Ramos (cell line): ENCODE measurements around the gene PPP1R16B.

Experiments used
- in situ Hi-C: fragments of 300-500 bp; cut with MboI; formaldehyde crosslinking; loops from one replicate; pipeline ENCODE4 v1.14.3; 2022; ENCODE audit warnings: low sequenced_read_pairs; ENCODE audit not compliant: unreplicated experiment

Gene PPP1R16B

DNA sequence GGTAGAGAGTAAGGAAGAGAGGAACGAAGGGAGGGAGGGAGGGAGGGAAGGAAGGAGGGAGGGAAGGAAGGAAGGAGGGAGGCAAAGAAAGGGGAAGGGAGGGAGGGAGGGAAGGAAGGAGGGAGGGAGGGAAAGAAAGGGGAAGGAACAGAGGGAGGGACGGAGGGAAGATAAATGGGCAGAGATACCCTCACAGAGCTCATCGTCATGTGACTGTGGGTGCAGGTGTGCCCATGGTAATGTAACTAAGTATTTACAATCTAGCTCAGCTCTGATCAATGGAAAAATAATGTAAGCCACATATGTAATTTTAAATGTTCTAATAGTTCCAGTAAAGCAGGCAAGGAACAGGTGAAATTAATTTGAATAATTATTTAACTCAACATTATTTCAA lies 66.1 kb downstream of the PPP1R16B start:
- in situ Hi-C loops, result no loop called here

DNA sequence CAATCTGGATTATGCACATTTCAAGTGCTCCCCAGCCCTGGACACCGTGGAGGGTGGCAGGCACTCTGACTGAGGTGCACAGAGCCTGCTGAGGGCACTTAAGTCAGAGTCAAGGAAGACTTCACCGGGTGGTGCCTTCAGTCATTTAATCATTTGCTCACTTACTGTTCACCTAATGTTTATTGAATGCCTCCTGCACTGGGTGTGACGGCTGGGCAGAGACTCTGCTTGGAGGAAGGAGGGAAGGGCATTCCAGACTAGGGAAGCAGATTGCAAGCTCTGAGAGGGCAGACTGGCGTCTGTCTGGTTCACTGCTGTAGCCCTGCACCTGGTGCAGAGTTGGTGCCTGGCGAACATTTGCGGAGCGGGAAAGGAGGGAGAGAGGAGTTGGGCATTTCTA lies 66.5 kb downstream of the PPP1R16B start:
- in situ Hi-C loops, result no loop called here

DNA sequence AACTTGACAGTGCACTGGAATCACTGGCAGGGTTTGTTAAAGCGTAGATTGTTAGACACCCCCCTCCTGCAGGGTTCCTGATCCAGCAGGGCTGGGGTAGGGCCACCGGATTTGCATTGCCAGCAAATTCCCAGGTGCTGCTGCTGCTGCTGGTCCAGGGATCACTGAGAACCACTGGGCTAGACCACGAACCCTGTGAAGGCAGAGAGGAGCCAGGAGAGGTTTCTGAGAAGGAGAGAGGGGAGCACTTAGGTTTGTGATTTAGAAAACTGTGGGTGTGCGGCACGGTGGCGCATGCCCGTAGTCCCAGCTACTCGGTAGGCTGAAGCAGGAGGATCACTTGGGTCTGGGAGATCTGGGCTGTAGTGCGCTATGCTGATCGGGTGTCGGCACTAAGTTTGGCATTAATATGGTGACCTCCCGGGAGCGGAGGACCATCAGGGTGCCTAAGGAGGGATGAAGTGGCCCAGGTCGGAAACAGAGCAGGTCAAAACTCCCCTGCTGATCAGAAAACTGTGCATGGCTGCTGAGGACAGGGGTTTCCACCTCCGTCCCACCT lies 67.1 kb downstream of the PPP1R16B start:
- in situ Hi-C loops, result no loop called here

DNA sequence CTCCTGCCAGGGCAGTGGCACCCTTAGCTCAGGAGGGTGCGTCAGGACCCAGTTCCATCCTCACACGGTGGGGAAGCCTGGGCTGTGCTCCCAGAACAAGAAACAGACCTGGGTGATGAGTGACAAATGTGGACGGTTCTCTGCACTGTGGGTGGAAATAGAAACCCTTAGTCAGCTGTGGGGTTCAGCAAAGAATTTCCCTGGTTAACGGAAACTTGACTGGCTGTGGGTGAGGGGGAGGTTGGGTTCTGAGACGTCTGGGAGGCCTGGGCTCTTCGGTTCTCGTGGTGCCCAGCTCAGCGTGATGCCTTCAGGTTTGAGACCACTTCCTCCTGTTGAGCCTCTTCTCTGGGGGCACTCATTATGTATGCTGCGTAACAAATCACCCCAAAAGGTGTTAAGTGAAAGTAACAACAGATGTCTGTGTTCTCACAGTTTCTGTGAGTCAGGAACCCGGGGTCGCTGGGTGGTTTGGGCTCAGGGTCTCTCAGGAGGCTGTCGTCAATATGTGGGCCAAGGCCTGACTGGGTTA lies 67.6 kb downstream of the PPP1R16B start:
- in situ Hi-C loops, result no loop called here

DNA sequence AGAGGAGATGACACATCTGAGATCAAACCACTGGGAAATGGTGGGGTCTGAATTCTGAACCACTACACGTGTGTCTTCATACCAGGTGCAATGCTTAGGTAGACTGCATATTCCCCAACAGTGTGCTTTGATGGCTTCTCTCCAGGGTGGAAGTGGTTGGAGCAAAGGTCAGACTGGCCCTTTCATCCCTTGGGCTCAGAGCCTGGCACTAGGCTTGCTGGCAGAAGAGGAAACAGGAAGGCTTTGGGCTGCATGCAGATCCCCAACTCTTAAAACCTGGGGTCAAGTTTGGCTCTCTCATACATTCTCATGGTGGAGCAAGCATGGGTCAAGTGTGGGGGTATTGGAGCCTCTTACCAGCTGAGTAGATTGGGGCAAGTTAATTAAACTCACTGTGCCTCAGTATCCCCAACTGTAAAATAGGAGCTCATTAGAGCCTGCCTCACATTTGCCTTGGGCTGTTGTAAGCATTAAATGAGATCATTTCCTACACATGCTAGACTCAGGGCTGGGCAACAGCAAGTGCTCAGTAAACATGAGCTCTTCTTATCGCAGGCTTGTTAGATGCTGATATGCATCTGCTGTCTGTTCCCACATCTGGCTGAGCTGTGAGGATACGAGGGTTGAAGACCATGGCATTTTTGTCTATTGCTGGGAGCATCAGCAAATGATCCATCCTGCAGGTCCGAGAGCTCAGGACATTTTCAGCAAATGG lies 69.1 kb downstream of the PPP1R16B start:
- in situ Hi-C loops, result no loop called here

DNA sequence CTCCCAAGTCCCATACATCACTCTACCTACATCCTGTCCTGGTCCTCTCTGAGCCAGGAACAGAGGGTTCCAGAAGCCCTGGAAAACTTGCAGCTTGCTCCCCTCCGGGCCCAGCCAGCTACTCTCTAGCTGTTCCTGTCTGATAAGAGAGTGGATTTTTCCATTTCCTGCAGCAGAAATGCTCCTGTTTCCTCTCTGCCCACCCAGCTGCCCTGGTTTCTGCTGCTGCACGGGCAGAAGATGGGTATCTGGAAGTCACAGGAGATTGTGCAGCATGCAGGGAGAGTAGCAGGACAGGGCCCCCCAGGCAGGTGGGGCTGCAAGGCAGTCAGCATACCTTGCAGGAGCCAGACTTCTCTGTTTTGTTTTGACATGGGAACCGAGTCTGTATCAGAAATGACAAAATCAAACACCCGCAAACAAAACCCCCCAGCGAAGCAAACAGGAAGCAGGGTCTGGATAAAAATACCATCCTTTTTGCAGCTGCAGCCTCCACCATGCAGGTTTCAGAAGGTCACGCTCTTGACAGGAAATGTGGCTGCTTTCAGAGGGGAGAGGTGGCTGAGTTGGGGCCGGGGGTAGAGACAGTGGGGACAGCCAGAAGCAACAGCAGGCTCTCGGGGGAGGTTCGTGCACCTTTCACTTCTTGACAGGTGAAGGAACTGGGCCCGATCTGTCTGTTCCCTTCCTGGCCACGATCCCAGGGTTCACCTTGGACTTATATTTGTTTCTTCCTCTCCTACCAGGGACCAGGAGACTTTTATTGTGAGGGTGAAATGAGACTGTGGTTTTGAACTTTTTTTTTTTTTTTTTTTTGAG lies 69.9 kb downstream of the PPP1R16B start:
- in situ Hi-C loops, result no loop called here

DNA sequence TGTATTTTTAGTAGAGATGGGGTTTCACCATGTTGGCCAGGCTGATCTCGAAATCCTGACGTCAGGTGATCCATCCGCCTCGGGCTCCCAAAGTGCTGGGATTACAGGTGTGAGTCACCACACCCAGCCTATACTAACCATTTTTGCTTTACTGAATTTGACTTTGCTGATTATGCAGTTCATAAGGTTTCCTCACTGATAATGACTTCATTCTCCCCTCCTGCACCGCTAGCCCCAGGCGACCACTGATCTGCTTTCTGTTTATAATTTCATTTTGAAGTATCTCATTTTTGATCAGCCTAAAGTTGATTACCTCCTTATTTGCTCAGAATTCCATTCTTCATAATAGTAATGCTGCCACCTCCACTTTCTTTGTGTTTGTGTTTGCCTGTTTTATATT lies 72.0 kb downstream of the PPP1R16B start:
- in situ Hi-C loops, result no loop called here

DNA sequence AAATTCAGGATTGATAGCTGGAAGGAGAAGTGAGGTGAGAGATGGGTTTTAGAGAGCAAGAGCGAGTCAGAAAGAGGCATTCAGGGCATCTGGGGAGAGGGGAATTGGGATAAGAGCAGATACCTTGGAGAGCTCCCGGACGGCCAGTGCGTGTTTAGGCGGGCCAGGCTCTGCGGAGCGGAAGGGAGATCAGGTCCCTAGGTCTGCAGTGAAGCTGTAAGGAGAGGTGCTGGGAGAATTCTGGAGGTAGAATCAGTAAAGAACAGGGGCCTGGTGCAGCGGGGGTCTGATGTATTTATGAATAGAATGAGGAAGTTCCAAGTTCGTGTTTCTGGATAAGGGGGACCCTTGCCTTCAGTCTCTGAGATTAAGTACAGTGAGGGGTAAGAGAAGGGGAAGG lies 73.4 kb downstream of the PPP1R16B start:
- in situ Hi-C loops, result no loop called here

DNA sequence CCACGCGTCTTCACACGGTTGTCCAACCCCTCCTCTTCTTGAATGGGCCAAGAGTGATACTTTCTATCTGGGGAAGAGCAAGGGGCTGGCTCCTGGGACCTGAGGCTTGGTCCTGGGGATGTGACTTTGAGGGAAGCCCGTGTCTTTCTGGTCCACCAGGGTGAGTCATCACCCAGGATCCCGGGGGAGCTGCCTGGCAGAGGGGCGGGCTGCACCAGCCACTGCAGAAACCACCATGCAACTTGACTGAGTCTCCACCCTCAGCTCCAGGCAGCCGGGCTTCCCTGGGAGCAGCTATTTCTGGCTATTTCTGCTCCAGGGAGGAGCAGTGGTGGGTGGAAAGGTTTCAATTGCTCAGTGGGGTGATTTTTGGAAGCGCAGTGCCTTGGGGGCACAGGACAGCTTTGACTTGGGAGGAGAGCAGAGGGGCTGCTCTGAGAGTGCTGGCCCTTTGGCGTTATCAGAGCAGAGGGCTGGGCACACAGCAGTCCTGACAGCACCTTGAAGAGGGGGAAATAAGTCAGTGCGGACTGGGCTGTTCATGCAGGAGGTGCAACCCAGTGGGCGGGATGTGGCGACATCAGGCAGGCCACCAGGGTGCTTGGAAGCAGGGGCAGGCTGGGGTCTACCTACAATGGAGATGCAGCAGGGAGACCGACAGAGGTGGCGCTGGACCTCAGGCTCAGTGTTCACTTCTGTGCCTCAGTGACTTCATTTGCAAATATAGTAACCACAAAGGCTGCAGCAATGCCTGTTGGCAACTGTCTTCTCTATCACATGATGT lies 75.6 kb downstream of the PPP1R16B start:
- in situ Hi-C loops, result no loop called here

DNA sequence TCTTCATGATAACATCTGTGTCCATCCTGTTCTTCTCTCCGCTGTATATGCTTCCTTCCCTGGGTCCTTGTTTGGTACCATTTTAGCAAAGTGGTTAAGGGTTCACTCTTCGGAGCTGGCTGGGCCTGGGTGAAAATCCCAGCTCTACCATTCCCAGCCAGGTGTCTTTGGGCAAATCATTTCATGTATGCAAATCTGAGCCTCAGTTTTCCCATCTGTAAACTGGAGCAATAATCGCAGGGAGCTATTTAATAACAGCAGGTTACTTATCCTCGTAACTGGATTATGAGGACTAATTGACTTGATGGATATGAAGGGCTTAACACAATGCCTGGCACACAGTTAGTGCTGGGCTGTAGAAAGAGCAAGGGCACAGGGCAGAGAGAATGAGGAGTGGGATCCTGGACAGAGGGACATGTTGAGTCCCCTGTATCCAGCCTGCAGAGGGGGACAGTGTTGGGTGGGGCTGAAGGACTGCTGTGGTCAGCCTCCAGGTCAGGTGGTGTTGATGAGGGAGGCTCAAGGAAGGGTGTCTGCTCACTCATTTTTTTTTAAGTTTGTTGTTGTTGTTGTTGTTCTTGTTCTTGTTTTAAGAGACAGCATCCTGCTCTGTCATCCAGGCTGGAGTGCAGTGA lies 76.4 kb downstream of the PPP1R16B start:
- in situ Hi-C loops, result no loop called here

DNA sequence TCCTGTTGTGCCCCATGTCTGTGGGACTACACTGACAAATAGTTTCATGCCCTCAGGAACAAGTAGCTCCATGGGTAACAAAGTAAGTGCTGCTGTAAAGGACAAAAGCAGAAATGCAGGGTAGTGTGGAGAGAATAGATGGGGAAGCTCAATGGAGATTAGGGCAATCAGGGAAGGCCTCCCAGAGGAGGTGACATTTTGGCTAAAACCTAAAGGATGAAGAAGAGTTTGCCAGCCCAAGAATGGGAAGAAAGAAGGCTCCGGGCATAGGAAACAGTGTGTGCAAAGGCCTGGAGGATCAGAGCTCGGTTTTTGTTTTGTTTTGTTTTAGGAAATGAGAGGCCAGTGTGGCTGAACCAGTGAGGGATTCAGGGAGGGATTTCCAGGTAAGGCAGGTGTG lies 77.1 kb downstream of the PPP1R16B start:
- in situ Hi-C loops, result no loop called here

DNA sequence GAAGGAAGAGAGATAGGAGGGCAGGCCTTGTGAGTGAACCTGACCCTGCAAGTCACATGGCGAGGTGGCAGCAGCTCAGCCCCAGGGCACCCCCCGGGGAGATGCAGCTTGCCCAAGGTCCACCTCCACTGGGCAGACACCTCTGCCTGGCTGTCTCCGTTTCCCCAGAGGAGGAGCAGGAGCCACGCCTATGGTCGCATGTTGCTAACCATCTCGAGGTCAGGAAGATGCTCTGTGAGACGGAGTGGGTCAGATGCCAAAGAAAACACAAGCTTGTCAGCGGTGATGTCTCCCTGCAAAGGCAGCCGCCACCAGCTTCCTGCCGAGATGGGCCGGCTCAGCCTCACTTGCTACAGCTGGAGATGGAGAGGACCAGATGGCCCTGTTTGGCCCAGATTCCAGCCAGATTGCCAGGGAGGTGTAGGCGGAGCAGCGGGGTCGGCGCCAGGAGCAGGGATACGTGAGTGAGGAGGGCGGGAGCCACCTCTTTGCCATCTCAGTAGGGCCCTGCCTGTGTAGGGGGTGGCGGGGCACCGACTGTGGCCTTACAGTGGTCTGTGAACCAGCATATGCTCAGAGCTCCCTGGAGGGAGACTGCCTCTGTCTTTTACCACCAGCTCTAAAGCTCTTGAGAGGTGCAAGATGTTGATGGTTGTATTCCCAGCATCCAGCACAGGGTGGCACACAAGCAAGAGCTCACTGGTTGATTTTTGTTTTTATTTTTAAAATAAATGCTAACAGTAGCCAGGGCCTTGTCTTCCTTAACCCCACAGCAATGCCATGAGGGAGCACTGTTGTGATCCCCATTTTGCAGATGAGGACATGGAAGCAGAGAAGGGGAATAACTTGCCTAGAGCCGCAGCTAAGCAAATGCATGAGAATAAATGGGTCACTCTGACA lies 77.8 kb downstream of the PPP1R16B start:
- in situ Hi-C loops, result no loop called here

DNA sequence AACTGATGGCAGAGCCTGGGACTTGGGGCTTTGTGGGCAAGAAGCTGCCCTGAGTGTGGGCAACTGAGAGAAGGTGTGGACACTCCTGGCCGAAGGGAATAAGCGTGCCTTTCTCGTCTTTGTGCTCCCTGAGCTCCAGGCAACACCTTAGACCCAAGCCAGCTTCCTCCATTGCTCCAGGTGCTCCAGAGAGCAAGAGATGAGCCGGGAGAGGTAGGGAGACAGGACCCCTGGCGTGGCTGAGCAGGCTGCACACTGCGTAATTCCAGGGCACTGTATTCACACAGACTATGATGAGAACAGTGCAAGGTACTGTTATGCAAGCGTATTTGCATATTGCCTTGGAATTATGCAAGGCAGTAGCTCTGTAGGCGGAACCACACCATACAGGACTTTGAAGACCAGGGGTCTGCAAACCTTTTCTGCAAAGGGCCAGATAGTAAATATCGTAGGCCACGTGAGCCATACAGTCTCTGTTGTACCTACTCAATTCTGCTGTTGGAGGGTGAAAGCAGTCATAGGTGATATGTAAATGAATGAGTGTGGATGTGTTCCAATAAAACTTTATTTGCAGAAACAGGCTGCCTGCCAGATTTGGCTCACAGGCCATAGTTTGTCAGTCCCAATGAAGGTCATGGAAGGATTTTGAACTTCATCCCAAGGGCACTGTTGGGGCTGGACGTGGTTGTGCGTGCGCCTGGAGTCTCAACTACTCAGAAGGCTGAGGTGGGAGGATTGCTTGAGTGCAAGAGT lies 78.7 kb downstream of the PPP1R16B start:
- in situ Hi-C loops, result no loop called here

DNA sequence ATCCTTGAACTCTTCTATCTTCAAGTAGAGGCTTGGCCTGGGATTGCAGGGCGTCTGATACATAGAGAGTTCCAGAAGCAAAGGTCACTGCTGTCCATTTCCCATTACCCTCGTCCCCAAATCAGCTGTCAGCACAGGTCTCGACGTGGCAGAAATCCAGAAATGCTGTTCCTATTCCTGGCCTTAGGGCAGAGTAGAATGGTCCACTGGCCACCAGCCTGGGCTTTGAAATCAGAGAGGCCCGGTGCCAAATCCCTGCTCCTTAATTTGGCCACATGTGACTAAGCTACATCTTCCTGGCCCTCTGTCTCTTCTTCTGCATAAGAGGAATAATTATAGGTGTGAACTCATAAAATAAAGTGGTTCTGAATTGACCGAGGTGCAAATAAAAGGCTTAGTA lies 79.9 kb downstream of the PPP1R16B start:
- in situ Hi-C loops, result no loop called here

DNA sequence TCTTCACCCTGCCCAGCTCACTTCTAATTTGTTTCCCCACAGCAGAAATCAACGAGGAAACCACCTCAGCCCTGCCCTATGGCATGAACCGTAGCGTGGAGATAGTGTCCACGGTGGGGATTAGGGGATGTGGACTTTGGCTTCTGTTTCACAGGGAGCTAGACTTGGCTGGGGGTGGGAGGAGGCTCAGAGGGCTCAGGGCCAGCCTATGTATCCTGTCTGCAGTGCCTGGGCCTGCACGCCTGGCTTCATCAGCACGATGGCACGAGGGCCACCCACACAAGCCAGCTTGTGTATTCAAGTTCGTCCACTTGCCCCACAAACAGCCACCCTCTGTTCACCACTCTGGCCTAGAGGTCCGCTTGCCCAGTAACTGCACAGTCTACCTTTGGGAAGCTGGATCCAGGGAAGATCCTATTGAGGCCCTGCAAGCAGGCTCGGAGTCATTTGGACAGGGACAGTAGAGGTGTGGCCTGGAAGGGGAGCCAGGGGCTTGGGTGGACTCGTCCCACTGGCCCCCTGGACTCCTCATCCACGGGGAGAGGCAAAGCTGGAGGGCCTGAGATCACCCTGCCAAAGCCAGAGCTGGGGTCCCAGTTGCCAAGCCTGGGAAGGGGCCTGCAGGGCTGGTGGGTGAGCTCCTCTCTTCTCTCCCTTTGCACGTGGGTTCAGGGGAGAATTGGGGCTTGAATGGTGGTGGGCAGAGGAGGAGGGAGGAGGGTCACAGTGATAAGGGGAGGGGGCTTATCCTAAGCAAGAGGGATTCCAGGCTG lies 82.7 kb downstream of the PPP1R16B start:
- in situ Hi-C loops, result no loop called here

DNA sequence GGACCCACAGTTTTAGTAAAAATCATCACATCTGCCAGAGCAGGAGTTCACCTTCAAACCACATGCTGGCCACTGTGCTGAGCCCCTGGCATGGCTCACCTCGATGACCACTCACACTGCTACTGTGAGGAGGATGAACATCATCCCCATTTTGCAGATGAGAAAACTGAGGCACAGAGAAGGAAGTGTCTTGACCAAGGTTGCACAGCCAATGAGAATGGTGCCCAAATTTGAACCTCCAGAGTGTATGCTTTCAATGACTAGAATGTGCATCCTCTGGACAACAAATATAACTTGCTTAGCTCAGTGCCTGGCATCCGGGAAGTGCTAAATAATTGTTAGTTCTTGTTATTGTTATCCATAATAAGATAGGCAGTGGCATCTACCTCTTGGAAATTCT lies 83.6 kb downstream of the PPP1R16B start:
- in situ Hi-C loops, result no loop called here

DNA sequence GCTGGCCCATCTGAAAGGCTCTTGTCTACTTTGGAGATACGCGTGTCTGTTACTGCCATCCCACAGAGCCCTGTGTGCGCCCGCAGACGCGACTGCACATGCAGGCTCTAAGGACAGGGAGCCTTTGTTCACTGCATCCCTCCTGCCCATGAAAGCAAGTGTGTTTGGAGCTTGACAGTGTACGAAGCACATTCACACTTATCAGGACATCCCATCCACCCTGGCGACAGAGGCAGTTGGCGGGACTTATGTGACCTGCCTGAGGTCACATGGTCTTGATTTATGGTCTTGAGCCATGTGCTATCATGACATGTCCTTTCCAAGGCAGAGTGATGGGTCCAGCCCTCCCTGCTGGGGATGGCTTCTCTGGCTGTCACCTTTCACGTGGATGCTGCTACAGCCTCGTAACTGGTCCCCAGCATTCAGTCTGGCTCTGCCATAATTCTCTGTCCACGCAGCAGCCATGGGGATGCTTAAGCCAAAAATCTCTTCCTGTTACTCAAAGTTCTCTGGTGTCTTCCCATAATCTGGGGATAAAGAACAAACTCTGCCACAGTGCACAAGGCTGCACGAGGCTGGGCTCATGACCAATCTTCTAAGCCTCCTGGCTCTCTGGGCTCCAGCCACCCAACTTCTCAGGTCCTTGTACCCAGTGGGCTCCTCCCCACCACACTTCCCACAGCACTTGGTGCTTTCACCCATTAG lies 84.4 kb downstream of the PPP1R16B start:
- in situ Hi-C loops, result no loop called here
